Hematopoietic multipotent progenitor cell treated with erythropoietin and hydrocortisone succinate and interleukin-3 and kit ligand, for 6 days (in vitro differentiated cells): ENCODE results near the gene ZBTB7C.

Source experiments
- DNase-seq: peaks from one replicate; pipeline ENCODE4 v3.0.0-alpha.2; 2015

The ZBTB7C gene

GRCh38 chr18:48351216-48352050 lies 57.8 kb downstream of the ZBTB7C start:
- DNase-seq = no peak

- no peak for DNase-seq
Observed at GRCh38 chr18:48348739-48349138, 60.4 kb downstream of the ZBTB7C start.

GRCh38 chr18:48347756-48348326 lies 61.3 kb downstream of the ZBTB7C start:
- DNase-seq = no peak

- DNase-seq = peak; percentile 12
Observed at GRCh38 chr18:48345596-48345995, 63.6 kb downstream of the ZBTB7C start.

- DNase-seq = no peak
Observed at GRCh38 chr18:48342581-48342980, 66.6 kb downstream of the ZBTB7C start.

GRCh38 chr18:48342125-48342524 lies 67.1 kb downstream of the ZBTB7C start:
- DNase-seq = no peak

GRCh38 chr18:48340560-48340959 lies 68.6 kb downstream of the ZBTB7C start:
- DNase-seq = no peak

GRCh38 chr18:48339692-48340091 lies 69.5 kb downstream of the ZBTB7C start:
- no peak for DNase-seq

- no peak for DNase-seq
Observed at GRCh38 chr18:48338915-48339314, 70.3 kb downstream of the ZBTB7C start.

- no peak for DNase-seq
Observed at GRCh38 chr18:48337053-48337452, 72.1 kb downstream of the ZBTB7C start.

- no peak for DNase-seq
Observed at GRCh38 chr18:48336332-48336731, 72.9 kb downstream of the ZBTB7C start.

- DNase-seq = no peak
Observed at GRCh38 chr18:48335829-48336228, 73.4 kb downstream of the ZBTB7C start.

- DNase-seq = no peak
Observed at GRCh38 chr18:48334845-48335244, 74.3 kb downstream of the ZBTB7C start.

GRCh38 chr18:48333563-48333962 lies 75.6 kb downstream of the ZBTB7C start:
- DNase-seq = no peak

- no peak for DNase-seq
Observed at GRCh38 chr18:48330016-48330991, 78.9 kb downstream of the ZBTB7C start.

- no peak for DNase-seq
Observed at GRCh38 chr18:48328473-48329210, 80.5 kb downstream of the ZBTB7C start.

GRCh38 chr18:48326901-48327675 lies 82.1 kb downstream of the ZBTB7C start:
- no peak for DNase-seq

- DNase-seq = no peak
Observed at GRCh38 chr18:48325115-48325665, 84.0 kb downstream of the ZBTB7C start.

- DNase-seq = no peak
Observed at GRCh38 chr18:48324651-48325050, 84.5 kb downstream of the ZBTB7C start.

- no peak for DNase-seq
Observed at GRCh38 chr18:48323151-48323550, 86.0 kb downstream of the ZBTB7C start.

- no peak for DNase-seq
Observed at GRCh38 chr18:48321536-48321935, 87.6 kb downstream of the ZBTB7C start.

- DNase-seq = no peak
Observed at GRCh38 chr18:48321121-48321520, 88.1 kb downstream of the ZBTB7C start.
